HG02571 (cell line): ENCODE data around the gene PRKACA.

Experiments used
- ATAC-seq: cut with Tn5 transposase; IDR thresholded peaks from one replicate; pipeline ENCODE4 v1.9.1; 2021; ENCODE audit warnings: mild to moderate bottlenecking, moderate library complexity; ENCODE audit not compliant: unreplicated experiment

PRKACA gene

GRCh38 chr19:14118165-14119051 lies 846 bp upstream of the PRKACA start:
- peak; percentile 28 for ATAC-seq

GRCh38 chr19:14116918-14117578 lies 514 bp downstream of the PRKACA start:
- peak; percentile 4 for ATAC-seq

- no peak for ATAC-seq
Observed at GRCh38 chr19:14116525-14116917, 1.0 kb downstream of the PRKACA start.

- no peak for ATAC-seq
Observed at GRCh38 chr19:14115756-14116155, 1.8 kb downstream of the PRKACA start.

GRCh38 chr19:14114854-14115253 lies 2.7 kb downstream of the PRKACA start:
- ATAC-seq: no peak

- ATAC-seq: no peak
Observed at GRCh38 chr19:14114439-14114838, 3.1 kb downstream of the PRKACA start.

GRCh38 chr19:14113762-14114414 lies 3.7 kb downstream of the PRKACA start:
- no peak for ATAC-seq

- no peak for ATAC-seq
Observed at GRCh38 chr19:14112809-14113385, 4.7 kb downstream of the PRKACA start.

GRCh38 chr19:14112051-14112808 lies 5.3 kb downstream of the PRKACA start:
- no peak for ATAC-seq

- no peak for ATAC-seq
Observed at GRCh38 chr19:14111486-14111885, 6.1 kb downstream of the PRKACA start.

GRCh38 chr19:14110650-14111049 lies 6.9 kb downstream of the PRKACA start:
- ATAC-seq: no peak

- ATAC-seq: no peak
Observed at GRCh38 chr19:14107581-14108461, 9.7 kb downstream of the PRKACA start.

GRCh38 chr19:14106840-14107239 lies 10.7 kb downstream of the PRKACA start:
- ATAC-seq: no peak

GRCh38 chr19:14105680-14106079 lies 11.9 kb downstream of the PRKACA start:
- ATAC-seq: no peak

GRCh38 chr19:14103310-14103709 lies 14.3 kb downstream of the PRKACA start:
- ATAC-seq: no peak

GRCh38 chr19:14102756-14103155 lies 14.8 kb downstream of the PRKACA start:
- no peak for ATAC-seq

- ATAC-seq: no peak
Observed at GRCh38 chr19:14102102-14102696, 15.4 kb downstream of the PRKACA start.

GRCh38 chr19:14101003-14101545 lies 16.5 kb downstream of the PRKACA start:
- ATAC-seq: no peak
